HepG2 (cell line): Measurements from ENCODE around the gene ZBTB7A. TPM values are rescaled to one million over a fixed set of nuclear protein-coding genes. Genes with fewer than 3 reads are reported as not detected.
A peak's percentile ranks its signal among the peaks of the same experiment; 100 is the strongest.

Experiments
- FUBP1 ChIP-seq: sonication (generic); formaldehyde crosslinking; IDR thresholded peaks from 2 replicates; pipeline ENCODE4 v1.5.1; 2020; ENCODE audit warnings: missing genetic modification reagents, mild to moderate bottlenecking, borderline replicate concordance
- HDAC6 ChIP-seq: fragments of 200-600 bp; sonication (generic); IDR thresholded peaks from 2 replicates; pipeline ENCODE4 v1.7.0; 2017; ENCODE audit warnings: mild to moderate bottlenecking, antibody characterized with exemption, low read length, low read depth
- HINFP ChIP-seq: sonication (generic); formaldehyde crosslinking; IDR thresholded peaks from 2 replicates; pipeline ENCODE4 v1.4.0; 2020; ENCODE audit warnings: low read depth, mild to moderate bottlenecking, missing genetic modification reagents
- HOXA3 ChIP-seq: sonication (generic); formaldehyde crosslinking; IDR thresholded peaks from 2 replicates; pipeline ENCODE4 v1.5.0; 2020; ENCODE audit warnings: missing genetic modification reagents
- MTA3 ChIP-seq: sonication (generic); formaldehyde crosslinking; IDR thresholded peaks from 2 replicates; pipeline ENCODE4 v1.4.0; 2020; ENCODE audit warnings: missing genetic modification reagents
- MTF2 ChIP-seq: sonication (generic); formaldehyde crosslinking; IDR thresholded peaks from 2 replicates; pipeline ENCODE4 v1.5.0; 2020; ENCODE audit warnings: missing genetic modification reagents, borderline replicate concordance
- NFE2L2 ChIP-seq: fragments of 150-350 bp; IDR thresholded peaks from 2 replicates; pipeline ENCODE4 v1.6.1; 2014; ENCODE audit warnings: low read length
- PRDM15 ChIP-seq: sonication (generic); formaldehyde crosslinking; IDR thresholded peaks from 2 replicates; pipeline ENCODE4 v1.4.0; 2020; ENCODE audit warnings: missing genetic modification reagents
- REPIN1 ChIP-seq: sonication (generic); formaldehyde crosslinking; IDR thresholded peaks from 2 replicates; pipeline ENCODE4 v1.8.0; 2022; ENCODE audit warnings: missing genetic modification reagents, low read depth, mild to moderate bottlenecking, borderline replicate concordance
- SETDB1 ChIP-seq: sonication (generic); formaldehyde crosslinking; IDR thresholded peaks from 2 replicates; pipeline ENCODE4 v1.5.1; 2020; ENCODE audit warnings: missing genetic modification reagents, mild to moderate bottlenecking, borderline replicate concordance
- ZBTB33 ChIP-seq: sonication (generic); formaldehyde crosslinking; IDR thresholded peaks from 2 replicates; pipeline ENCODE4 v1.4.0; 2020; ENCODE audit warnings: missing genetic modification reagents
- ZBTB39 ChIP-seq: sonication (generic); formaldehyde crosslinking; IDR thresholded peaks from 2 replicates; pipeline ENCODE4 v1.5.0; 2020; ENCODE audit warnings: missing genetic modification reagents
- ZFP1 ChIP-seq: IDR thresholded peaks from 2 replicates; pipeline ENCODE4 v1.6.1; 2016
- ZNF331 ChIP-seq: sonication (generic); formaldehyde crosslinking; IDR thresholded peaks from 2 replicates; pipeline ENCODE4 v1.4.0; 2020; ENCODE audit warnings: missing genetic modification reagents
- ZNF547 ChIP-seq: sonication (generic); formaldehyde crosslinking; IDR thresholded peaks from 2 replicates; pipeline ENCODE4 v1.5.1; 2020; ENCODE audit warnings: mild to moderate bottlenecking, missing genetic modification reagents
- ZNF766 ChIP-seq: sonication (generic); formaldehyde crosslinking; IDR thresholded peaks from 2 replicates; pipeline ENCODE4 v1.5.0; 2020; ENCODE audit warnings: missing genetic modification reagents, borderline replicate concordance
- ZSCAN31 ChIP-seq: sonication (generic); formaldehyde crosslinking; IDR thresholded peaks from 2 replicates; pipeline ENCODE4 v1.5.0; 2020; ENCODE audit warnings: low read depth, mild to moderate bottlenecking, missing genetic modification reagents
- polyA plus RNA-seq, 8 experiments: library from polyadenylated mRNA; depleted of rRNA in 3 of 8; stranded (reverse) in 7 of 8; unstranded in 1 of 8; fragments of >200 nt; fragmentation: Illumina TruSeq in 4 of 8; extraction: Trizol in 4 of 8; gene quantifications; 2 replicates each; pipeline versions ENCODE4 v1.2.1 to v1.2.3, GENCODE V29; 2011 to 2016; ENCODE audit warnings: low read depth in 4 of 8, missing spikeins in 1 of 8, mixed read lengths in 1 of 8; ENCODE audit not compliant: insufficient read depth in 1 of 8
- total RNA-seq, 5 experiments: library from RNA; depleted of rRNA; stranded (reverse); fragments of >200 nt; fragmentation: Illumina TruSeq; extraction: Trizol; gene quantifications; 2 replicates each; pipeline ENCODE4 v1.2.3, GENCODE V29; 2016; ENCODE audit warnings: low read depth in 1 of 5

Gene ZBTB7A
- total and polyA plus RNA-seq, 2 of the 13 experiments (the other 11 are each of a cell fraction or from before 2014, with no cell fraction given), result 3.6 to 4.0 TPM

GRCh38 chr19:4007021-4007835 is 59.5 kb downstream of the ZBTB7A start, which contains the start of gene PIAS4 (continued):
- no peak for TF ChIP-seq PRDM15 (CRISPR knock-in tag)
- no peak for TF ChIP-seq FUBP1
- TF ChIP-seq MTA3 (CRISPR knock-in tag), result no peak
- no peak for TF ChIP-seq ZBTB39 (CRISPR knock-in tag)
- TF ChIP-seq ZSCAN31 (CRISPR knock-in tag), result peak; percentile 56; the same call in 1 of the 2 replicates
- 0 out of 2 replicates have a peak, but pooled peaks have one; percentile 13 for TF ChIP-seq ZNF331 (CRISPR knock-in tag)
- TF ChIP-seq ZBTB33 (CRISPR knock-in tag), result 0 out of 2 replicates have a peak, but pooled peaks have one; percentile 50
- no peak for TF ChIP-seq SETDB1
- no peak for TF ChIP-seq NFE2L2
- no peak for TF ChIP-seq MTF2 (CRISPR knock-in tag)
- TF ChIP-seq HDAC6, result no peak
- 0 out of 2 replicates have a peak, but pooled peaks have one; percentile 34 for TF ChIP-seq HINFP (CRISPR knock-in tag)
- peak; percentile 87 for TF ChIP-seq HOXA3
- TF ChIP-seq ZNF766 (CRISPR knock-in tag), result no peak
- peak; percentile 67; the same call in 1 of the 2 replicates for TF ChIP-seq REPIN1 (CRISPR knock-in tag)
- no peak for TF ChIP-seq ZFP1 (CRISPR knock-in tag)
- TF ChIP-seq ZNF547 (CRISPR knock-in tag), result peak; percentile 62; the same call in 1 of the 2 replicates
